ENCODE data around the gene P2RX6.

DNA sequence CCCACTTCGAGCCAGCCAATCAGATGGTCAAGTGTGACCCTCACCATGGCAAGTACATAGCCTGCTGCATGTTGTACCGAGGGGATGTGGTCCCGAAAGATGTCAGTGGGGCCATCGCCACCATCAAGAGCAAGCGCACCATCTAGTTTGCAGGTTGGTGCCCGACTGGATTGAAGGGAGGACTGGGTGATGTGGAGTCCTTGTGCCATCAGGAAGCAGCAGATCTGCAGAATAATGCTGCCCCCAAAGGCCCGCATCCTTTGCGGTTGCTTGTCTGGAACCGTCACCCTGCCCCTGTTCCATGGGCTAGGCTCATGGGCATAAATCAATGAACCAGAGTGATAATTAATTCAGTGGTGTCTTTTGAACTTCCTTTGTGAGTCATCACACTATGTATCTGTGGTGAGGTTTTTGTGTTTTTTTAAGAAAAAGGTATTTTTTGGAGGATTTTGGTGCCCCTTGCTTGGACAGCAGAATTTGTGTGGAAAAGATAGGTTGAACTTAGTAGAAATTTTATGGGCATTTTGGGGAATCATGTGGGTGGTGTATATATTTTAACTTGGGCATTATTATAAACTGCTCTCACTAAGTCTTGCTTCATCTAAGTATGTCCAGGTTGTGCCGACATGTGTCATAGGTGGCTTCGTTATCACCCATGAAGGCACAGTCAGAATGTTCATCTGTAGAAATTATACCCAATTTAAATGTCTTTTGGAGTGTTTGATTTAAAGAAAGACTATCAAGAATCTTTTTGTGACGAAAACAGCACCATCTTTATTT is 53.1 kb downstream of the P2RX6 start:
- TF ChIP-seq, protein P1, sequence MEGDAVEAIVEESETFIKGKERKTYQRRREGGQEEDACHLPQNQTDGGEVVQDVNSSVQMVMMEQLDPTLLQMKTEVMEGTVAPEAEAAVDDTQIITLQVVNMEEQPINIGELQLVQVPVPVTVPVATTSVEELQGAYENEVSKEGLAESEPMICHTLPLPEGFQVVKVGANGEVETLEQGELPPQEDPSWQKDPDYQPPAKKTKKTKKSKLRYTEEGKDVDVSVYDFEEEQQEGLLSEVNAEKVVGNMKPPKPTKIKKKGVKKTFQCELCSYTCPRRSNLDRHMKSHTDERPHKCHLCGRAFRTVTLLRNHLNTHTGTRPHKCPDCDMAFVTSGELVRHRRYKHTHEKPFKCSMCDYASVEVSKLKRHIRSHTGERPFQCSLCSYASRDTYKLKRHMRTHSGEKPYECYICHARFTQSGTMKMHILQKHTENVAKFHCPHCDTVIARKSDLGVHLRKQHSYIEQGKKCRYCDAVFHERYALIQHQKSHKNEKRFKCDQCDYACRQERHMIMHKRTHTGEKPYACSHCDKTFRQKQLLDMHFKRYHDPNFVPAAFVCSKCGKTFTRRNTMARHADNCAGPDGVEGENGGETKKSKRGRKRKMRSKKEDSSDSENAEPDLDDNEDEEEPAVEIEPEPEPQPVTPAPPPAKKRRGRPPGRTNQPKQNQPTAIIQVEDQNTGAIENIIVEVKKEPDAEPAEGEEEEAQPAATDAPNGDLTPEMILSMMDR (IDR thresholded peaks at IDR 0.05 in 2 of 3, conservative IDR thresholded peaks at IDR 0.05 in 1 of 3; ENCODE audit: insufficient read depth in 2 of 3, low read depth in 1 of 3, low read length in 3 of 3) = no peak
- TF ChIP-seq, protein P2, sequence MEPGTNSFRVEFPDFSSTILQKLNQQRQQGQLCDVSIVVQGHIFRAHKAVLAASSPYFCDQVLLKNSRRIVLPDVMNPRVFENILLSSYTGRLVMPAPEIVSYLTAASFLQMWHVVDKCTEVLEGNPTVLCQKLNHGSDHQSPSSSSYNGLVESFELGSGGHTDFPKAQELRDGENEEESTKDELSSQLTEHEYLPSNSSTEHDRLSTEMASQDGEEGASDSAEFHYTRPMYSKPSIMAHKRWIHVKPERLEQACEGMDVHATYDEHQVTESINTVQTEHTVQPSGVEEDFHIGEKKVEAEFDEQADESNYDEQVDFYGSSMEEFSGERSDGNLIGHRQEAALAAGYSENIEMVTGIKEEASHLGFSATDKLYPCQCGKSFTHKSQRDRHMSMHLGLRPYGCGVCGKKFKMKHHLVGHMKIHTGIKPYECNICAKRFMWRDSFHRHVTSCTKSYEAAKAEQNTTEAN (CRISPR knock-in tag; IDR thresholded peaks at IDR 0.05) = no peak

Measured in K562 (cell line).